HG03378 (cell line): ENCODE results near the gene ELOF1.
A peak's percentile ranks its signal among the peaks of the same experiment; 100 is the strongest.

Source experiments
- ATAC-seq: cut with Tn5 transposase; IDR thresholded peaks from one replicate; pipeline ENCODE4 v1.9.1; 2021; ENCODE audit warnings: mild to moderate bottlenecking, moderate library complexity; ENCODE audit not compliant: unreplicated experiment

ELOF1 gene

DNA sequence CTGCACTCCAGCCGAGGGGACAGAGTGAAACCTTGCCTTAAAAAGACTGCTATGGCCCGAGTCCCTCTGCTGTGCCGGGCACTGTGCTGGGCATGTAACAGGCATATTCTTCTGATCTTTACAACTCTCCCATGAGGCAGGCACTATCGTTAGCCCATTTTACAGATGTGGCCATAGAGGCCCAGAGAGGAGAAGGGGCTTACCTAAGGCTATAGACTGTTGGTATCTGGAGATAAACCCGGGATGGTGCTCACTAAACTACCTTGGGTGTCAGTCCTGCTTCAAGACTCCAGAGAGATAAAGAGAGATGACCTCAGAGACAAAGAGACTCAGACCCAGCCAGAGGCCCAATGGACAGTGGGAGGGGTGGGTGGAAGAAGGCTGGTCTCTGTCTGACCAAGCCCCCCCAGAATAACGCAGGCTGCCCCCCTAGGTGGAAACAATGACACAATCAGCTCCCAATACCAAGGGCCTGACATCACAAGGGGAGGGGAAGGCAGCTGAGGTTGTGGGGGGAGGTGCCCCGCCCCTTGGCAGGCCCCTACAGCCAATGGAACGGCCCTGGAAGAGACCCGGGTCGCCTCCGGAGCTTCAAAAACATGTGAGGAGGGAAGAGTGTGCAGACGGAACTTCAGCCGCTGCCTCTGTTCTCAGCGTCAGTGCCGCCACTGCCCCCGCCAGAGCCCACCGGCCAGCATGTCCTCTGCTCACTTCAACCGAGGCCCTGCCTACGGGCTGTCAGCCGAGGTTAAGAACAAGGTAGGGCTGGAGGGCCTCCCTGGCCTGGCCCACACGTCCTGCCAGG is 20.6 kb downstream of the ELOF1 start, which contains the start of gene CNN1:
CNN1 (plus strand) TSS at position 620 of the 805 bp plus-strand sequence; CDS start at position 697, 77 bp downstream.
- ATAC-seq = no peak

DNA sequence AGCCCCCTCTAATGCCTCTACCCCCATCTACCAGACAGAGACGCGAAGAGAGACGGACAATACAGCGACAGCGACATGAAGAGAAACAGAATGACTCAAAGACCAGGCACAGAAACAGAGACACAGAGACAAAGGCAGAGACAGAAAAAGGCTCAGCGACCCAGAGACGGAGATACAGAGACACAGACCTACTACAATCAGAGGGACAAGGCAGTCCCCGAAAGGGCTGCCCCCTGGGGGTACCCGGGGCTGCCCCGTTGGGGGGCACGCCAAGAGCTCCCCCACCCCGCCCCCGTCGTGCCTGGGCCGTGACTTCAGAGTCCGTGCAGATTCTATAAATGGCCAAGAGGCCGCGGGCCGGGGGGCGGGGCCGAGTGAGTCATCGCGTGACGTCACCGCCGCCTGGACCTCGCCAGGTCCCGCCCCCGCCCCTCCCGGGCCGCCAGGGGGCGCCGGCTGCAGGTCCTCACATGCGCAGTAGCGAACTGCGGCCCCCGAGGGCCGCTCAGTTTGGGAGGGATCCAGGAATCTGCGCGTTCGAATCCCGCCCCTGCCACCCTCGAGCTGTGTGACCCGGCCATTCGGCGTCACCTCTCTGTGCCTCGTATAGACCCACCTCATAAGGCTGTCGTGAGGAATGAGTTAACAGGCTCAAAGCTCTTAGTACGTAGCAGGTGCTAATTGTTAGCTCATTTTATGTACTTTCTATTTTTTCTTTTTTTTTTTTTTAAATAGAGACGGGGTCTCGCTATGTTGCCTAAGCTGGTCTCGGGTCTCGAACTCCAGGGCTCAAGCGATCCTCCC is 23.0 kb downstream of the ELOF1 start:
- no peak for ATAC-seq

- no peak for ATAC-seq
These were observed 24.1 kb downstream of the ELOF1 start for GRCh38 chr19:11534948-11535347.

DNA sequence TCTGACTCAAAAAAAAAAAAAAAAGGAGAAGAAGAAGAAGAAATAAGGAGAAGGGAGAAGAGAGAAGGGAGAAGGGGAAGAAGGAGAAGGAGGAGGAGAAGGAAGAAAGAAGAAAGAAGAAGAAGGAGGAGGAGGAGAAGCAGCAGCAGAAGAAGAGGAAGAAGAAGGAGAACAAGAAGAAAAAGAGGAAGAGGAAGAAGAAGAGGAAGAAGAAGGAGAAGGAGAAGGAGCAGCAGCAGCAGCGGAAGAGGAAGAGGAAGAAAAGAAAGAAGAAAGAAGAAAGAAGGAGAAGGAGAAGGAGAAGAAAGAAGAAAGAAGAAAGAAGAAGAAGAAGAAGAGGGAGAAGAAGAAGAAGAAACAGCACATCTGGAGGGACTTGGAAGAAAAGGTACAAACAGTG is 24.5 kb downstream of the ELOF1 start:
- no peak for ATAC-seq

- no peak for ATAC-seq
These were observed 28.6 kb downstream of the ELOF1 start for GRCh38 chr19:11530432-11530831.

GRCh38 chr19:11528551-11529341 is 30.3 kb downstream of the ELOF1 start, which contains the start of gene ECSIT:
Gene ECSIT, minus strand, starts transcription at chr19:11529134. Its CDS starts 9,964 bp downstream, at chr19:11519170.
- peak; percentile 86 for ATAC-seq

DNA sequence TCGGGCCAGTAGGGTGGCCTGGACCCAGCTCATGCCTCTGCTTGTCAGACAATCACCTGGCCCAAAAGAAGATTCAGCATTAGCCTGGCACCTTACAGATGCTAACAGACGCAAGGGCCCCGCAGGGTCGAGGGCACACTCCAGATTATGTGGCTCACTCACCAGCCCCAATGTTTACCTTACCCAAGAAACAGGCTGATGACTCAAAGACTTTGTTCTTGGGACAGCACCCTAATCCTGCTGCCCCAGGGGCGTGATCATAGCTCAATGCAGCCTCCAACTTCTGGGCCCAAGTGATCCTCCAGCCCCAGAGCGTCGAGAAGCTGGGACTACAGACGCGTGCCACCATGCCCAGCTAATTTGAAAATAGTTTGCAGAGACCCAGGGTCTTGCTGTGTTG is 39.9 kb downstream of the ELOF1 start:
- no peak for ATAC-seq

DNA sequence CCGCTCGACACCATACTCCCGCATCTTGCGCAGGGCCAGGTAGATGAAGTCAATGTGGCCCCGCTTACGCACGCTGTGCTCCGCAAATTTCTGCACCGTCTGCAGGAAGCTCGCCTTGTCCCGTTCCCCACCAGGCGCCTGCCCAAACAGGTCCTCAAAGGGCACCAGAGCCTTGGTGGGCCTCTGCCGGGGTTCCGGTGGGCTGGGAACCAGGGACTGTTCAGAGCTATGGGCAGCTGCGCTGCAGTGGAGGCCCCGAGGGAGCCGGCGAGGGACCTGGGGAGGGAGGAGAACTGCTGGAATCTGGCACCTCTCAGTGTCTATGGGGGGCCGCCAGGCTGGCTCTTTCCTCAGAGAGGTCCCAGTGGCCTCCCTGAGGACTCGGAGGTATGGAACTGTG is 45.1 kb downstream of the ELOF1 start:
- ATAC-seq = no peak

GRCh38 chr19:11510444-11510843 is 48.6 kb downstream of the ELOF1 start:
- no peak for ATAC-seq

- ATAC-seq = no peak
These were observed 51.5 kb downstream of the ELOF1 start for GRCh38 chr19:11507370-11508078.

GRCh38 chr19:11506967-11507366 is 52.1 kb downstream of the ELOF1 start:
- no peak for ATAC-seq

GRCh38 chr19:11506101-11506555 is 52.9 kb downstream of the ELOF1 start:
- ATAC-seq = peak; percentile 22

DNA sequence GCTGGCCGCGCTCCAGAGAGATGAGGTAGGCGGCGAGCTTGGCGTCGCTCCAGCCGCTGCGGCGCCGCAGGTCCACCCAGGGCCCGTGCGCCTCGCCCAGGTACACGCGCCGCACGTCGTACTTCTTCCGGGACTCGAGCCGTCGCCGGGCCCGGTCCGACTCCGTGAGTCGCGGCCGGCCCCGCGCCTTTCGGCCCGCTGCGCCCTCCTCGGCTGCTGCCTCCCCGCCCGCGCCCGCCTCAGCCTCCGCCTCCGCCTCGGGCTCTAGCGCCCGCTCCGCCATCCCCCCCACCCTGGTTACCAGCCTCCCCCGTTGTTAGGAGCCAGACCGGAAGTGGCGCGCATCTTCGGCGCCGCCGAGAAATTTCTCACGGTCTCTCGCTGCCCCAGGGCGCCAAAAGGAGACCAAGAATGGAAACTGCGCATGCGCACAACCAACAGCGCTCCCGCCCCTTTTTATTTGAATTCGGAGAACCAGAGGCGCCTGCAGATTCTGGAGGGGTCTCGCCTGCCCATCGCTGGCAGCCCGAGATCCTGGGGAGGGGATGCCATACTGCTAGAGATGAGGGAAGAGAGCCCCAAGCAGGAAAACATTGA is 53.4 kb downstream of the ELOF1 start, which contains the start of gene ZNF653:
ZNF653 (minus strand) TSS at position 336 of the 597 bp plus-strand sequence; CDS start at position 283, 53 bp downstream.
- peak; percentile 45 for ATAC-seq

GRCh38 chr19:11505032-11505503 is 54.0 kb downstream of the ELOF1 start:
- ATAC-seq = peak; percentile 75

- ATAC-seq = no peak
These were observed 54.5 kb downstream of the ELOF1 start for GRCh38 chr19:11504502-11505031.
